GM18499 (cell line): ENCODE data around the gene MTM1.

Experiments
- ATAC-seq: cut with Tn5 transposase; IDR thresholded peaks from one replicate; pipeline ENCODE4 v1.9.1; 2021; ENCODE audit warnings: moderate number of reproducible peaks; ENCODE audit not compliant: insufficient read depth, unreplicated experiment

Gene MTM1

DNA sequence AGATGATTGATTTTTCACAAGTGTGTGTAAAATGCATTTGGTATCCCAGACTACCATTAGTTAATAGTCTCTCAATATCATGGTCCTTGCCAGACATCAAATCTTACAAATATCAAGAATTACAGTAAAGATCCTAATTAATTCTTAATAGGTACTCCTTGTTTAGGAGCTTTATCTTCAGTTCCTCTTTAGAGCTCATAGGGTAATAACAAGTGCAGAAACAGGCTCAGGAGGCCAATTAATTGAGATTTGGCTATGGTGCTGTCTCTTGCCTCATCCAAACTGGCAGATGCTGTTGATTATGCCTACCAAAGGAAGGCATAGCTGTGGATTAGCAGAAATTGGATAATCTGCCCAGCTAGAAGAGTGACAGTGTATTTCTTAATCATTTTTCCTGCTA lies 131.7 kb downstream of the MTM1 start:
- no peak for ATAC-seq

DNA sequence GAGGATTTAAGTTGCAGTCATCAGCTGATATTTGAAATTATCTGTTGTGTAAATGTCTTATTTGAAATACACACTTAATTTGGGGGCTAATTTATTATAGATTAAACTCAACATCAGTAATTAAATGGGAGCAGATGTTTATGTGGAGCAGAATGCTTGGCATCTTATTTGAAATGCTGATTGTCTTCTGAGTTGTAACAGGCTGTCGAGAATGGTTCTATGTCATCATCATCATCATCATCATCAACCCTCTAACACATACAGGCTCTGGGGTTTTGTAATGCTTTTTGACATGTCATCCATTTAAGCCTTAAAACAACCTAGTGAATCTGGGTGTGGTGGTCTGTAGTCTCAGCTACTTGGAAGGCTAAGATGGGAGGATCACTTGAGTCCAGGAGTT lies 133.0 kb downstream of the MTM1 start:
- ATAC-seq: no peak

DNA sequence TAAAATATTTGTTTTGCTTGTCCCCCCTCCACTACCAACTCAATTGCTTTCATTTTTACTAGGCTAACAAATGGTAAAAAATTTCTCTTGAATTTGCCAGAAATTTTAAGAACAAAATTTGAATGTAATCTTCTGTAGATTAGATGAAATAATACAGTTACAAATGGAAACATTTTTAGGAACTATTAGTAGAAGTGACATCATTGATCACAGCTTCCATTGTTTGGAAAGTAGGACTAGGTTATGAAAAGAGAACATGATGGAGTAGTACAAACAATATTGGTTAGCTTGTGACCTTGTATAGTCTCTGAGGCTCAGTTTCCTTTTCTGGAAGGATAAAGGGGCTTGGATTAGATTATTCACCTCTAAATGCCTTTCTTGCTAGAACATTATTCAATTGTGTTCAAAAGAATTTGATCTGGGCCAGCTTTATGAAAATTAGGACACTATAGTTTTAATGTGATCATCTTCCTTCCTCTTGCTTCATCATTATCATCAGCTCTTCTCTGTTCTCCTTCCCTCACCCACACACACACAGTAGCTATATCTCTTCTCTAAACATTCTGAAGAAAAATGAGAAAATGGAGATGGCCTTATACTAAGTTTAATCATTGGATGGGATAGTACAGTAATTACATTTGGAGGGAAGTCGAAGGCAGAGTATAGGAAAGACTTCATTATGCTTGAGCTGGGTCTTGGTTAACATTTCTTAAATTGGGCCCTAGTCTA lies 134.7 kb downstream of the MTM1 start:
- ATAC-seq: no peak

DNA sequence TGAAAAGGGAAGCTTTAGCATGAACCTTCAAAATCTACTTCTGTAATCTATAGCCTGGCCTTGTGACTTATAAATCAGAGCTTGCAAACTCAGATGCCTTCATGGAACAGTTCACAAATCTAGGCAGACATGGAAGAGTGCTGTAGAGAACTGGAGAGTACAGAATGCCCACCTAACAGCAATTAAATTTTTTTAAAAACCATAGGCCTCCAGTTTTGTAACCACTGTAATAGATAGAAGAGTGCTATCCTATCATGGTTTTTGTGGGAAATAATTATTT lies 135.2 kb downstream of the MTM1 start:
- no peak for ATAC-seq

DNA sequence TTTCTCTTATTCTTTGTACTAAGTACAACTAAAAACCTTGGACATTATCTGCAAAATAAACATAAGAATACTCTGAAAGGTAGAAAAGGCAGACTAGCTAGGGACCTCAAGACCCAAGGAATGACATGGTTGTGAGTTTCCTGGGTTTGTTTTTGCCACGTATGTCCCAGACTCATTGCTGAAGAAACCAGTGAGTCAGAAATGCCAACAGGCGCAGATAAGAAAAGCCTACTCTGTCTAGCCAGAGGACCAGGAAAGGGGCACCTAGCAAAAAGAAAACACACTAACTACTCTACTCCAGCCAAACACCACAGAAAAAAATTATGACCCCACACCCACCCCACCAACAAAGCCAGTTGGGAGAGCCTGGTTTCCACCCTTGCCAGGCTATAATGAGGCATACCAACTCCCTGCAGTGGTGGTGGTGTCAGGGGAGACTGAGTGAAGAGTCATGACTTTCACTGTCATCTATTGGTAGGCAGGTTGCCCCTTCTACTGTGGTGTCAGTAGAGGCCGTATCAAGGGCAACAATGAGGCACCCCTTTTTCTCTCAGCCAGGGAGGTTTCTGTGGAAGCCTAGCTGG lies 135.7 kb downstream of the MTM1 start:
- no peak for ATAC-seq

DNA sequence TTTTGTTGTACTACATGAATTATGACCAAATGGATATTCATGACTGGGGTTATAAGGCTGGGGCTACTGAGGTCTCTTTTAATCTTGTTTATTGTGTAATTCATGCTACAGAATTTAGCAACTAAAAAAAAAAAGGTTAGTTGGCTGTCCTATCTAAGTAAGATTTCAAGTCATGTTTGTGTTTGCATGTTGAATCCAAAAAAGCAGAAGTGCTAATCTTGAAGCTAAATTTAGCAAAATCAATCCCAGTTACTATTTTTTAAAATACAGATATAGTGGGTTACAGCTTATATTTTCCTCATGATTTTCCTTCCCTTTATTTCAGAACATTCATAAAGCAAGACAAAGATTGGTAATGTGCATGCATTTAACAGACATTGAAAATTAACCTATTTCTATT lies 144.2 kb downstream of the MTM1 start:
- no peak for ATAC-seq

DNA sequence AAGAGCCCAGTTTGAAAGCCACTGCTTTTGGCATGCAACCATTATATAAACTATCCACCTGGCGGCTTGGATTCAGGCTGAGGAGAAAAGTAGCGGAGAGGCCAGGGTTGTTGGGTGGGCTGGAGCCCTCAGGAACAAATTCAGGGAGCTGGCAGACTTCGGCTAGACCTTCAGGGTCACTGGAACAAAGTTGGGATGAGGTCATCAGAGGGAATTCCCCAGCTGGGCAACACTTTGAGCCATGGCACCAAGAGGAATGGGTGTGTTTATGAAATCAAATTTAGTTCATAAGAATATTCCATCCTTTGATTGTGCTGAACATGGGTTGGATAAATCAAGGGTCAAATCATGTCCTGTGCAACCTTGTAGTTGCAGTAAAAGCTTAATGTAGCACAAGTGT lies 146.8 kb downstream of the MTM1 start:
- ATAC-seq: no peak

DNA sequence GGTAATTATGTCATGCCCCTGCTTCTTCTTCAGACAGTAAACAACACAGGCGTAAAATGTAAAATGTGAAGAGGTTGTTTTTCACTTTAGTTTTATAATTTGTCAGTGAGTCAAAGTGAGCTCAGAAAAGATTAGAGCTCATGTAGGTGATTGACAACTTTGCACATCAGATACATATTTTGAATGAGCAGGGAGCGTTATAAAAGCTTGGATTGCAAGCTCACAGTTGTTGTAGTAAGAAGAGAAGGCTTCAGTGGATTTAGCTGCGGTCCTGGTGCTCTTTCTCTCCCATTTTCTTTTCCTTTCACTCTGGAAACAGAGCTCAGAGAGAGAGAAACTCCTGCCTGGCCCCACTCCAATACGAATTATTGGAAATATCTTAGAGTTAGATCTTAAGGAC lies 151.2 kb downstream of the MTM1 start:
- ATAC-seq: no peak
